ENCODE measurements around the gene GLIS1.

Gene GLIS1

GRCh38 chr1:53583021-53583867, 155.7 kb downstream of the GLIS1 start:
- Histone ChIP-seq H3K27me3 (ENCODE audit: control insufficient read depth, insufficient read depth, low read length, poor library complexity, severe bottlenecking) (no peaks in the 10 kb centered on the region), H3K4me3 (ENCODE audit: insufficient read depth, low read depth, low read length) (no peak overlapping the region), H3K27ac (ENCODE audit: insufficient read depth, low read depth, low read length, poor library complexity, severe bottlenecking) (no peak overlapping the region), H3K4me1 (ENCODE audit: control insufficient read depth, insufficient read depth, low read length) (no peaks in the 10 kb centered on the region), H3K36me3 (ENCODE audit: control insufficient read depth, insufficient read depth, low read length) (no peaks in the 10 kb centered on the region), H3K9me3 (ENCODE audit: control insufficient read depth, low read length) (no peaks in the 10 kb centered on the region)
- WGBS, 2 experiments = 89 to 91% methylated on average over 13 of the region's 13 CpGs

DNA sequence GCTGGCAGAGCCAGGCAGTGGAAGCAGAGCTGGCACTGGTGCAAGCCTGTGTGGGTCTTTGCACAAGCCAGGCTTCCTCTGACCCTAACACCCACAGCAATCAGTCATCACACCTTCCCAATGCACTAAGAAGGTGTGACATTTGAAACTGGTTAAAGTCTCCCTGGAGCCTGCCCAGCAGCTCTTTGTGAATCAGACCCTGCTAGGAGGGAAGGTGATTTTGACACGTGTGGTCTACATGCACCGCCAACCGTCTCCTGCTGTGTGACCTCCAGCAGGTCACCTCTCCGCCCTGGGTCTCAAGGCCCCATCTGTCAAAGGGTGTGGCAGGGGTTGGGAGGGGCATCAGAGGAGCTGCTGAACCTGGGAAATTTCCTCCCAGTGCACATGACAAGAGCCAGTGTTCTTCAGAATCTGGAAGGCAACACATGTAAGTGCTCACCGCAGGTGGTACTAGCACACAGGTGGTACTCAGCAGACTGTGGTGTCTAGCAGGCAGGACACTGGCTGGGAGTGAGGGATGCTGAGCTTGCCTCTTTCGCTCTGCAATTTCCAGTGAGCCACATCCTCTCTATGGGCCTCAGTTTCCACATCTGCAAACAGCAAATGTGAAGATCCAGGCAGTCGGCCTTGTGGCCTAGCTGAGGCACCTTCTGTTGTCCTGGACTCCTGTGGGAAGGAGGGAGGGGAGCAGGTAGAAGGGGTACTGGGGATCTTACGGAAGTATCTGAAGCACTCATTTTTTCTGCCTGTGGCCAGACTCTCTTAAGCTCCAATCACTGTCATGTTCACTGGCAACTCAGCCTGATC, 156.5 kb downstream of the GLIS1 start:
- Histone ChIP-seq H3K4me3 (ENCODE audit: insufficient read depth, low read depth, low read length) (no peak overlapping the region), H3K27me3 (ENCODE audit: control insufficient read depth, insufficient read depth, low read length, poor library complexity, severe bottlenecking) (no peaks in the 10 kb centered on the region), H3K27ac (ENCODE audit: insufficient read depth, low read depth, low read length, poor library complexity, severe bottlenecking) (no peak overlapping the region), H3K36me3 (ENCODE audit: control insufficient read depth, insufficient read depth, low read length) (no peaks in the 10 kb centered on the region), H3K9me3 (ENCODE audit: control insufficient read depth, low read length) (no peaks in the 10 kb centered on the region), H3K4me1 (ENCODE audit: control insufficient read depth, insufficient read depth, low read length) (no peaks in the 10 kb centered on the region)
- WGBS, 2 experiments = 86% methylated on average over 8 of the region's 8 CpGs

GRCh38 chr1:53581476-53581875, 157.5 kb downstream of the GLIS1 start:
- Histone ChIP-seq H3K36me3 (ENCODE audit: control insufficient read depth, insufficient read depth, low read length) (no peaks in the 10 kb centered on the region), H3K4me1 (ENCODE audit: control insufficient read depth, insufficient read depth, low read length) (peaks cover 7% of the 10 kb centered on the region), H3K4me3 (ENCODE audit: insufficient read depth, low read depth, low read length) (no peak overlapping the region), H3K27me3 (ENCODE audit: control insufficient read depth, insufficient read depth, low read length, poor library complexity, severe bottlenecking) (no peaks in the 10 kb centered on the region), H3K27ac (ENCODE audit: insufficient read depth, low read depth, low read length, poor library complexity, severe bottlenecking) (no peak overlapping the region), H3K9me3 (ENCODE audit: control insufficient read depth, low read length) (no peaks in the 10 kb centered on the region)
- WGBS, 2 experiments = 86 to 88% methylated on average over 4 of the region's 4 CpGs

DNA sequence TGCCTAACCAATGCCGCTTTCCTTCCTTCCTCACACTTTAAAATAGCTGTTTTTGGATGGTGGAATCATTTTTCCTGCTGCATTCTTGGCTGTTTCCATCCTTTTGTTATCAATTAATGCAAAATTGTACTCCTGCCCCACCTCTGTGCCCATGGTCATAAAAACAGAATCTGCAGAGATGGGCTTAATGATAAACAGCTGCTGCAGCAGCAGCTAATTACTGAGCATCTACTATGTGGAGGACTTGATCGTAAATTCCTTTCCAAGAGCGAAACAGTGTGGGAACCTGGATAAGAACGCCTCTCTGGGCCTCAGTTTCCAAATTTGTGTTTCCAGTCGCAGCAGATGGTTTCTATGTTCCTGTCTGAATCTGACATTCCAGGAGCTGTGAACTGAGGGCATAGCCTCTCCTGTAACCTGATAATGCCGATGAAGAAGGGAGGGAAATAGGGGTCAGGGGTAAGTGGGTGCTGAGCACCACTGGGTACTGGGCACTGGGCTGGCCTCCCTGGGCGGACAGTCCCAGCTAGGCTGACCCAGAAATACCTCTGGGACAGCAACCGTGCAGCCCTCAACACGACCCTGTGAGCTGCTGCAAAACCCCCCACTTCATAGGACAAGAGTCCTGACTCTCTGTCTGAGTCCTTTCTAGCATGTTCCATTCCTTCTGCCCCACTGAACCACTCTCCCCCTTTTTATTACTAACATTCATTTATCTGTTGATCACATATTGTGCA, 158.1 kb downstream of the GLIS1 start:
- H3K27me3 ChIP-seq (ENCODE audit: control insufficient read depth, insufficient read depth, low read length, poor library complexity, severe bottlenecking) = no peaks in the 10 kb centered on the region
- H3K4me3 ChIP-seq (ENCODE audit: insufficient read depth, low read depth, low read length) = no peak overlapping the region
- H3K4me1 ChIP-seq (ENCODE audit: control insufficient read depth, insufficient read depth, low read length) = peaks cover 10% of the 10 kb centered on the region
- H3K27ac ChIP-seq (ENCODE audit: insufficient read depth, low read depth, low read length, poor library complexity, severe bottlenecking) = no peak overlapping the region
- no peaks in the 10 kb centered on the region for H3K36me3 ChIP-seq (ENCODE audit: control insufficient read depth, insufficient read depth, low read length)
- 92 to 93% methylated on average over 9 of the region's 9 CpGs for WGBS, 2 experiments
- no peaks in the 10 kb centered on the region for H3K9me3 ChIP-seq (ENCODE audit: control insufficient read depth, low read length)

GRCh38 chr1:53580009-53580400, 159.0 kb downstream of the GLIS1 start:
- peaks cover 16% of the 10 kb centered on the region for H3K4me1 ChIP-seq (ENCODE audit: control insufficient read depth, insufficient read depth, low read length)
- H3K27me3 ChIP-seq (ENCODE audit: control insufficient read depth, insufficient read depth, low read length, poor library complexity, severe bottlenecking) = no peaks in the 10 kb centered on the region
- no peaks in the 10 kb centered on the region for H3K9me3 ChIP-seq (ENCODE audit: control insufficient read depth, low read length)
- no peak overlapping the region for H3K27ac ChIP-seq (ENCODE audit: insufficient read depth, low read depth, low read length, poor library complexity, severe bottlenecking)
- WGBS, 2 experiments = 95 to 98% methylated on average over 4 of the region's 4 CpGs
- no peaks in the 10 kb centered on the region for H3K36me3 ChIP-seq (ENCODE audit: control insufficient read depth, insufficient read depth, low read length)
- no peak overlapping the region for H3K4me3 ChIP-seq (ENCODE audit: insufficient read depth, low read depth, low read length)

GRCh38 chr1:53579221-53580008, 159.5 kb downstream of the GLIS1 start:
- peaks cover 19% of the 10 kb centered on the region for H3K4me1 ChIP-seq (ENCODE audit: control insufficient read depth, insufficient read depth, low read length)
- no peak overlapping the region for H3K27ac ChIP-seq (ENCODE audit: insufficient read depth, low read depth, low read length, poor library complexity, severe bottlenecking)
- 88% methylated on average over 16 of the region's 16 CpGs for WGBS, 2 experiments
- H3K36me3 ChIP-seq (ENCODE audit: control insufficient read depth, insufficient read depth, low read length) = no peaks in the 10 kb centered on the region
- H3K9me3 ChIP-seq (ENCODE audit: control insufficient read depth, low read length) = no peaks in the 10 kb centered on the region
- no peaks in the 10 kb centered on the region for H3K27me3 ChIP-seq (ENCODE audit: control insufficient read depth, insufficient read depth, low read length, poor library complexity, severe bottlenecking)
- H3K4me3 ChIP-seq (ENCODE audit: insufficient read depth, low read depth, low read length) = no peak overlapping the region

- Histone ChIP-seq H3K27ac (ENCODE audit: insufficient read depth, low read depth, low read length, poor library complexity, severe bottlenecking) (no peak overlapping the region), H3K27me3 (ENCODE audit: control insufficient read depth, insufficient read depth, low read length, poor library complexity, severe bottlenecking) (no peaks in the 10 kb centered on the region), H3K4me1 (ENCODE audit: control insufficient read depth, insufficient read depth, low read length) (peaks cover 19% of the 10 kb centered on the region), H3K9me3 (ENCODE audit: control insufficient read depth, low read length) (no peaks in the 10 kb centered on the region), H3K4me3 (ENCODE audit: insufficient read depth, low read depth, low read length) (no peak overlapping the region), H3K36me3 (ENCODE audit: control insufficient read depth, insufficient read depth, low read length) (no peaks in the 10 kb centered on the region)
- 96 to 98% methylated on average over 3 of the region's 3 CpGs for WGBS, 2 experiments
Measured at GRCh38 chr1:53578358-53578757, 160.6 kb downstream of the GLIS1 start.

DNA sequence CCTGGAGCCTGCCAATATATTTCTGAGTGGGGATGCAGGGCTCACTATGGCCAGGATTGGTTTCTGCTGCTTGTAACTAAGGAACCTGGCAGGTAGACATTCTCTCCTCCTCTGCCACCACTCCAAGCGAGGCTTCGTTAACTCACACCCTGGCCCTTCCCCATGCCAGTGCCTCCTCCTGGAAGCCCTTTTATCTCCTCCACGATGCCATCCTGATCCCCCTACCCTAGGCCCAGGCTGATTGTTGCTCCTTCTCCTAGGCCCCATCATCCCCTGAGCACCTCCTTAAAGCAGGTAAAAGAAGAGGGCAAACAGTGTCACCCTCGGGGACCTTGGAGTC, 161.2 kb downstream of the GLIS1 start:
- H3K9me3 ChIP-seq (ENCODE audit: control insufficient read depth, low read length) = no peaks in the 10 kb centered on the region
- H3K27me3 ChIP-seq (ENCODE audit: control insufficient read depth, insufficient read depth, low read length, poor library complexity, severe bottlenecking) = no peaks in the 10 kb centered on the region
- no peaks in the 10 kb centered on the region for H3K36me3 ChIP-seq (ENCODE audit: control insufficient read depth, insufficient read depth, low read length)
- H3K27ac ChIP-seq (ENCODE audit: insufficient read depth, low read depth, low read length, poor library complexity, severe bottlenecking) = no peak overlapping the region
- 94 to 95% methylated on average over 4 of the region's 4 CpGs for WGBS, 2 experiments
- H3K4me3 ChIP-seq (ENCODE audit: insufficient read depth, low read depth, low read length) = no peak overlapping the region
- H3K4me1 ChIP-seq (ENCODE audit: control insufficient read depth, insufficient read depth, low read length) = peaks cover 21% of the 10 kb centered on the region

GRCh38 chr1:53576866-53577760, 161.9 kb downstream of the GLIS1 start:
- Histone ChIP-seq H3K9me3 (ENCODE audit: control insufficient read depth, low read length) (no peaks in the 10 kb centered on the region), H3K4me3 (ENCODE audit: insufficient read depth, low read depth, low read length) (no peak overlapping the region), H3K27ac (ENCODE audit: insufficient read depth, low read depth, low read length, poor library complexity, severe bottlenecking) (no peak overlapping the region), H3K4me1 (ENCODE audit: control insufficient read depth, insufficient read depth, low read length) (peaks cover 25% of the 10 kb centered on the region), H3K36me3 (ENCODE audit: control insufficient read depth, insufficient read depth, low read length) (no peaks in the 10 kb centered on the region), H3K27me3 (ENCODE audit: control insufficient read depth, insufficient read depth, low read length, poor library complexity, severe bottlenecking) (no peaks in the 10 kb centered on the region)
- WGBS, 2 experiments = 84 to 87% methylated on average over 5 of the region's 5 CpGs
